ENCODE results near the gene ITGB6. TPM values are rescaled to one million over a fixed set of nuclear protein-coding genes. Genes with fewer than 3 reads are reported as not detected.

Gene ITGB6
- total and polyA plus RNA-seq, 2 of the 8 experiments (the other 6 are each of a cell fraction or from before 2014, with no cell fraction given): not detected

DNA sequence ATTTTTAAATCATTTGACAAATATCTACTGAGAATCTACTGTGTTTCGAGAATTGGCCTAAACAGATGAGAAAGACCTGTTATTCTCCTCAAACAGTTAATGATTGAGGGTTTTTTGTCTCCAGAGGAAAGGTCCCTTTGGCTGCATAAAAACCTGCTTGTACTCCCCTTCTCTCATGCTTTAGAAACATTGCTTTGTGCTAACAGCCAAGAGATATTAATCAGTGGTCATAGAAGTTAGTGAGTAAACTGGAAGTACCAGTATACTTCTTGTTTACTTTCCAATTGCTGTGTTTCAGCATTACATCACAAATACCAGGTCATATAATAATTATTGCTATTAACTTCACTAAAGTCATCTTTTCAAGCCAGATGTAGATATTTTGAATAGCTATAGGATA lies 34.1 kb downstream of the ITGB6 start:
- no peaks in the 10 kb centered on the region for H3K4me1 ChIP-seq (replicated peaks in 1 of 4; ENCODE audit: control insufficient read depth in 3 of 4, insufficient read depth in 4 of 4, low read length in 3 of 4)
- no peak overlapping the region for H2BK12ac ChIP-seq (ENCODE audit: low read depth, low read length)
- H4K20me1 ChIP-seq (replicated peaks in 1 of 2; ENCODE audit: control insufficient read depth in 1 of 2, insufficient read depth in 2 of 2, low read length in 2 of 2): no peaks in the 10 kb centered on the region
- H2AK5ac ChIP-seq (ENCODE audit: low read depth, low read length): no peak overlapping the region
- no peaks in the 10 kb centered on the region for H3K79me1 ChIP-seq (ENCODE audit: low read depth, low read length)
- no peak overlapping the region for H3K27ac ChIP-seq (ENCODE audit: low read depth, low read length)
- no peak overlapping the region for H3K4me2 ChIP-seq (ENCODE audit: insufficient read depth in 1 of 2, low read depth in 2 of 2, low read length in 2 of 2)
- H3K9me3 ChIP-seq (ENCODE audit: insufficient read depth in 2 of 2, low read depth in 1 of 2, low read length in 1 of 2): no peaks in the 10 kb centered on the region
- H3K79me2 ChIP-seq (ENCODE audit: control insufficient read depth in 1 of 2, insufficient read depth in 2 of 2, low read length in 2 of 2): no peaks in the 10 kb centered on the region
- H2BK5ac ChIP-seq (ENCODE audit: low read depth, low read length): no peak overlapping the region
- no peak overlapping the region for H4K91ac ChIP-seq (replicated peaks; ENCODE audit: insufficient read length, low read length)
- H3K14ac ChIP-seq (ENCODE audit: insufficient read length): no peak overlapping the region
- no peak overlapping the region for H3K9ac ChIP-seq (replicated peaks in 1 of 4; ENCODE audit: extremely low read depth in 1 of 4, low read depth in 3 of 4, low read length in 3 of 4)
- H3K23ac ChIP-seq (ENCODE audit: insufficient read length): no peak overlapping the region
- no peak overlapping the region for H3K4me3 ChIP-seq (ENCODE audit: extremely low read depth in 1 of 4, insufficient read depth in 2 of 4, low read depth in 3 of 4, low read length in 4 of 4)
- CTCF ChIA-PET (ENCODE audit: partially characterized antibody): interaction anchor here (1.0 to 1.6 kb wide), 2 partner anchors 10 to 56 kb away, joined by 3 to 5 read pairs; no protein-coding TSS in a partner anchor
- no peak overlapping the region for H3K4ac ChIP-seq (replicated peaks; ENCODE audit: insufficient read length, low read depth, low read length)
- H2AFZ ChIP-seq (ENCODE audit: low read length): no peak overlapping the region
- H3K27me3 ChIP-seq (replicated peaks in 1 of 4; ENCODE audit: control insufficient read depth in 3 of 4, extremely low read depth in 1 of 4, insufficient read depth in 3 of 4, low read length in 3 of 4): no peaks in the 10 kb centered on the region
- 89% methylated on average over 1 of the region's 1 CpG; no CpG with 5 or more reads in 1 of the 2 experiments for WGBS, 2 experiments (ENCODE audit: extremely low coverage in 1 of 2, insufficient coverage in 1 of 2, insufficient read length in 1 of 2, insufficient replicate concordance in 2 of 2, low coverage in 1 of 2, low lambda C conversion rate in 2 of 2, missing lambda C conversion rate in 1 of 2)
- H2BK120ac ChIP-seq (replicated peaks; ENCODE audit: low read depth, low read length): no peak overlapping the region
- no peak overlapping the region for H3K18ac ChIP-seq (ENCODE audit: extremely low read depth, low read length)
- no peak overlapping the region for H4K5ac ChIP-seq (ENCODE audit: insufficient read length, low read depth, low read length)
- H3K36me3 ChIP-seq (ENCODE audit: control insufficient read depth in 2 of 4, insufficient read depth in 4 of 4, low read length in 3 of 4): no peaks in the 10 kb centered on the region
- no peaks in the 10 kb centered on the region for H3K23me2 ChIP-seq (ENCODE audit: low read depth, low read length)
- POLR2A ChIA-PET (ENCODE audit: partially characterized antibody): no interaction called here
- no peak overlapping the region for H3K56ac ChIP-seq (replicated peaks; ENCODE audit: insufficient read length, low read depth, low read length)
- FAIRE-seq: no peak
- no peak overlapping the region for H2BK20ac ChIP-seq (ENCODE audit: low read length)
- H4K8ac ChIP-seq (ENCODE audit: extremely low read depth, insufficient read depth, low read length): no peak overlapping the region
- DNase-seq (ENCODE audit: low read depth in 1 of 2, low spot score in 2 of 2): no peak
- no peak overlapping the region for H2BK15ac ChIP-seq (ENCODE audit: low read length)
- TF ChIP-seq TAF7 (optimal IDR thresholded peaks at IDR 0.05; ENCODE audit: borderline replicate concordance, low read depth, low read length) (no peak), HDAC2 (IDR thresholded peaks at IDR 0.05; ENCODE audit: borderline replicate concordance in 1 of 2, low read depth in 2 of 2, low read length in 2 of 2) (no peak), CTCF (IDR thresholded peaks at IDR 0.05; ENCODE audit: control extremely low read depth in 1 of 3, insufficient read depth in 1 of 3, low read depth in 1 of 3, low read length in 3 of 3) (no peak), GTF2F1 (IDR thresholded peaks at IDR 0.05; ENCODE audit: borderline replicate concordance, low read depth, low read length) (no peak), KDM4A (IDR thresholded peaks at IDR 0.05; ENCODE audit: low read depth, low read length, severe bottlenecking) (no peak), SIRT6 (IDR thresholded peaks at IDR 0.05; ENCODE audit: low read length) (no peak), BRCA1 (IDR thresholded peaks at IDR 0.05; ENCODE audit: low read depth, low read length) (no peak), ATF2 (IDR thresholded peaks at IDR 0.05; ENCODE audit: low read length) (no peak), FOSL1 (IDR thresholded peaks at IDR 0.05; ENCODE audit: insufficient read depth, low read depth, low read length) (no peak)

Data from H1 (cell line).